ENCODE measurements around the gene PARD3.
A peak's percentile ranks its signal among the peaks of the same experiment; 100 is the strongest.

Gene PARD3

GRCh38 chr10:34184939-34185386 is 630.1 kb downstream of the PARD3 start:
- no peak for TF ChIP-seq CTCF (conservative IDR thresholded peaks at IDR 0.05)
- peak overlapping the region; percentile 66 for H3K27ac ChIP-seq

GRCh38 chr10:34184397-34184796 is 630.7 kb downstream of the PARD3 start:
- H3K27ac ChIP-seq = peak overlapping the region; percentile 66
- no peak for TF ChIP-seq CTCF (conservative IDR thresholded peaks at IDR 0.05)

- H3K27ac ChIP-seq = peak overlapping the region; percentile 66; the same call in 1 of the 2 replicates
- no peak for TF ChIP-seq CTCF (conservative IDR thresholded peaks at IDR 0.05)
Measured at GRCh38 chr10:34183016-34183796, 631.9 kb downstream of the PARD3 start.

- TF ChIP-seq CTCF (conservative IDR thresholded peaks at IDR 0.05) = no peak
Measured at GRCh38 chr10:34181553-34182300, 633.4 kb downstream of the PARD3 start.

GRCh38 chr10:34180749-34181148 is 634.3 kb downstream of the PARD3 start:
- H3K27ac ChIP-seq = no peak overlapping the region
- no peak for TF ChIP-seq CTCF (conservative IDR thresholded peaks at IDR 0.05)

More at GRCh38 chr10:34181553-34182300, 633.4 kb downstream of the PARD3 start:
- no peak overlapping the region for H3K27ac ChIP-seq

- TF ChIP-seq CTCF (conservative IDR thresholded peaks at IDR 0.05) = no peak
- H3K27ac ChIP-seq = no peak overlapping the region
Measured at GRCh38 chr10:34179280-34179679, 635.8 kb downstream of the PARD3 start.

GRCh38 chr10:34178756-34179155 is 636.3 kb downstream of the PARD3 start:
- TF ChIP-seq CTCF (conservative IDR thresholded peaks at IDR 0.05) = no peak
- H3K27ac ChIP-seq = no peak overlapping the region
